ENCODE results near the gene PAQR3. TPM values are rescaled to one million over a fixed set of nuclear protein-coding genes. Genes with fewer than 3 reads are reported as not detected.

The PAQR3 gene
- total and polyA plus RNA-seq, 9 of the 15 experiments (the other 6 are each of a cell fraction or from before 2014, with no cell fraction given): 10.7 to 77.1 (median 31.6) TPM

DNA sequence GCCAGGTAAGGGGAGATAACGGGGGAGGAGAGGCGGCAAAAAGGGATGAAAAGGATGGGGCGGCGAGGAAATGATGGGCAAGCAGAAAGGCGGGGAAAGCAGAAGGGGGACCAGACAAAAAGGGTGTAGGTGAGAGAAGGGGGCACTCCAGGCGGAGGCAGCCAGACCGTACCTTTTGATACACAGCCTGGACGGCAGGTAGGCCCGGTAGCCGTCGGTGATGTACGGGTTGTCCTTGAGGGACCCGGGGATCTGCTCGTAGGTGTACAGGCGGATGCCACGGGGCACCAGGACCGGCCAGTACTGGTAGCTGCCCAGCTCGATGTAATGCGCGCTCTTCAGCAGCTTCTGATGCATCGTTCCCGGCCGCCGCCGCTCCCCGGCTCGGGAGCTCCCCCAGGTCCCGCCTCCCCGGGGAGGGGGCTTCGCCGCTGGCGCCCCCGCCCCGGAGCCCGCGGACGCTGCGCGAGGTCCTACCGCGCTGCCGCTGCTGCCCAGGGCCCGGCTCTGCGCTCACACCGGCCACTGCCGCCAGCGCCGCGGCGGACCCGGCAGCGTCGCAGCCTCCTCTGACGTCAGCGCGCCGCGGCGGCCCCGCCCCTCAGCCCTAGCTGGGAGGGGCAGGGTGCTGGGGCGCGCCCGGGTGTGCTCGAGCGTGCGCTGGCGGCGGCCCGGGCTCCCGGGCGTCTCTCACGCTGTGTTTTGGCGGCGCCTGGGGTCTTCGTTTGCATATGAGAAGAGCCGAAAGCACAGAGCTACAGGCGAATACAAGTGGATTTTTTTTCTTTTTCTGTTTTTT is at the start of gene PAQR3 (continued):
- TF ChIP-seq, protein P1, sequence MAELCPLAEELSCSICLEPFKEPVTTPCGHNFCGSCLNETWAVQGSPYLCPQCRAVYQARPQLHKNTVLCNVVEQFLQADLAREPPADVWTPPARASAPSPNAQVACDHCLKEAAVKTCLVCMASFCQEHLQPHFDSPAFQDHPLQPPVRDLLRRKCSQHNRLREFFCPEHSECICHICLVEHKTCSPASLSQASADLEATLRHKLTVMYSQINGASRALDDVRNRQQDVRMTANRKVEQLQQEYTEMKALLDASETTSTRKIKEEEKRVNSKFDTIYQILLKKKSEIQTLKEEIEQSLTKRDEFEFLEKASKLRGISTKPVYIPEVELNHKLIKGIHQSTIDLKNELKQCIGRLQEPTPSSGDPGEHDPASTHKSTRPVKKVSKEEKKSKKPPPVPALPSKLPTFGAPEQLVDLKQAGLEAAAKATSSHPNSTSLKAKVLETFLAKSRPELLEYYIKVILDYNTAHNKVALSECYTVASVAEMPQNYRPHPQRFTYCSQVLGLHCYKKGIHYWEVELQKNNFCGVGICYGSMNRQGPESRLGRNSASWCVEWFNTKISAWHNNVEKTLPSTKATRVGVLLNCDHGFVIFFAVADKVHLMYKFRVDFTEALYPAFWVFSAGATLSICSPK (IDR thresholded peaks at IDR 0.05; ENCODE audit: borderline replicate concordance): 0 out of 2 replicates have a peak, but pooled peaks have one; percentile 42
- TF ChIP-seq SMARCA5 (IDR thresholded peaks at IDR 0.05) (no peak), ZNF3 (CRISPR knock-in tag; IDR thresholded peaks at IDR 0.05) (no peak), ZNF253 (CRISPR knock-in tag; conservative IDR thresholded peaks at IDR 0.05) (no peak), ATF7 (IDR thresholded peaks at IDR 0.05) (peak; percentile 92), SREBF1 (IDR thresholded peaks at IDR 0.05; ENCODE audit: borderline replicate concordance, low read depth, low read length) (no peak), EP400 (IDR thresholded peaks at IDR 0.05) (no peak), ESRRB (CRISPR knock-in tag; IDR thresholded peaks at IDR 0.05; ENCODE audit: borderline replicate concordance) (no peak), MCM3 (IDR thresholded peaks at IDR 0.05) (no peak), KLF6 (CRISPR knock-in tag; IDR thresholded peaks at IDR 0.05; ENCODE audit: borderline replicate concordance) (no peak), ZEB2 (IDR thresholded peaks at IDR 0.05) (peak; percentile 79), NR2C1 (IDR thresholded peaks at IDR 0.05) (no peak), NR2C1 (tag; IDR thresholded peaks at IDR 0.05) (no peak), ARID1B (IDR thresholded peaks at IDR 0.05) (no peak), HNRNPLL (IDR thresholded peaks at IDR 0.05; ENCODE audit: low read depth, low read length, poor library complexity, severe bottlenecking) (peak; percentile 92), ZNF695 (CRISPR knock-in tag; IDR thresholded peaks at IDR 0.05) (no peak), XRCC5 (IDR thresholded peaks at IDR 0.05; ENCODE audit: low read depth, low read length) (no peak)
- TF ChIP-seq, protein P2, sequence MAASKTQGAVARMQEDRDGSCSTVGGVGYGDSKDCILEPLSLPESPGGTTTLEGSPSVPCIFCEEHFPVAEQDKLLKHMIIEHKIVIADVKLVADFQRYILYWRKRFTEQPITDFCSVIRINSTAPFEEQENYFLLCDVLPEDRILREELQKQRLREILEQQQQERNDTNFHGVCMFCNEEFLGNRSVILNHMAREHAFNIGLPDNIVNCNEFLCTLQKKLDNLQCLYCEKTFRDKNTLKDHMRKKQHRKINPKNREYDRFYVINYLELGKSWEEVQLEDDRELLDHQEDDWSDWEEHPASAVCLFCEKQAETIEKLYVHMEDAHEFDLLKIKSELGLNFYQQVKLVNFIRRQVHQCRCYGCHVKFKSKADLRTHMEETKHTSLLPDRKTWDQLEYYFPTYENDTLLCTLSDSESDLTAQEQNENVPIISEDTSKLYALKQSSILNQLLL (CRISPR knock-in tag; IDR thresholded peaks at IDR 0.05; ENCODE audit: borderline replicate concordance): no peak
- TF ChIP-seq, protein P3, sequence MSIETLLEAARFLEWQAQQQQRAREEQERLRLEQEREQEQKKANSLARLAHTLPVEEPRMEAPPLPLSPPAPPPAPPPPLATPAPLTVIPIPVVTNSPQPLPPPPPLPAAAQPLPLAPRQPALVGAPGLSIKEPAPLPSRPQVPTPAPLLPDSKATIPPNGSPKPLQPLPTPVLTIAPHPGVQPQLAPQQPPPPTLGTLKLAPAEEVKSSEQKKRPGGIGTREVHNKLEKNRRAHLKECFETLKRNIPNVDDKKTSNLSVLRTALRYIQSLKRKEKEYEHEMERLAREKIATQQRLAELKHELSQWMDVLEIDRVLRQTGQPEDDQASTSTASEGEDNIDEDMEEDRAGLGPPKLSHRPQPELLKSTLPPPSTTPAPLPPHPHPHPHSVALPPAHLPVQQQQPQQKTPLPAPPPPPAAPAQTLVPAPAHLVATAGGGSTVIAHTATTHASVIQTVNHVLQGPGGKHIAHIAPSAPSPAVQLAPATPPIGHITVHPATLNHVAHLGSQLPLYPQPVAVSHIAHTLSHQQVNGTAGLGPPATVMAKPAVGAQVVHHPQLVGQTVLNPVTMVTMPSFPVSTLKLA (conservative IDR thresholded peaks at IDR 0.05): peak in 1 of 2 experiments; percentile 68; a peak in 2 of 4 replicates
- TF ChIP-seq, protein P4, sequence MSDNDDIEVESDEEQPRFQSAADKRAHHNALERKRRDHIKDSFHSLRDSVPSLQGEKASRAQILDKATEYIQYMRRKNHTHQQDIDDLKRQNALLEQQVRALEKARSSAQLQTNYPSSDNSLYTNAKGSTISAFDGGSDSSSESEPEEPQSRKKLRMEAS (CRISPR knock-in tag; IDR thresholded peaks at IDR 0.05): peak; percentile 30; the same call in 1 of the 2 replicates
- TF ChIP-seq, protein P5, sequence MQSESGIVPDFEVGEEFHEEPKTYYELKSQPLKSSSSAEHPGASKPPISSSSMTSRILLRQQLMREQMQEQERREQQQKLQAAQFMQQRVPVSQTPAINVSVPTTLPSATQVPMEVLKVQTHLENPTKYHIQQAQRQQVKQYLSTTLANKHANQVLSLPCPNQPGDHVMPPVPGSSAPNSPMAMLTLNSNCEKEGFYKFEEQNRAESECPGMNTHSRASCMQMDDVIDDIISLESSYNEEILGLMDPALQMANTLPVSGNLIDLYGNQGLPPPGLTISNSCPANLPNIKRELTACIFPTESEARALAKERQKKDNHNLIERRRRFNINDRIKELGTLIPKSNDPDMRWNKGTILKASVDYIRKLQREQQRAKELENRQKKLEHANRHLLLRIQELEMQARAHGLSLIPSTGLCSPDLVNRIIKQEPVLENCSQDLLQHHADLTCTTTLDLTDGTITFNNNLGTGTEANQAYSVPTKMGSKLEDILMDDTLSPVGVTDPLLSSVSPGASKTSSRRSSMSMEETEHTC (IDR thresholded peaks at IDR 0.05): no peak
- TF ChIP-seq, protein P6, sequence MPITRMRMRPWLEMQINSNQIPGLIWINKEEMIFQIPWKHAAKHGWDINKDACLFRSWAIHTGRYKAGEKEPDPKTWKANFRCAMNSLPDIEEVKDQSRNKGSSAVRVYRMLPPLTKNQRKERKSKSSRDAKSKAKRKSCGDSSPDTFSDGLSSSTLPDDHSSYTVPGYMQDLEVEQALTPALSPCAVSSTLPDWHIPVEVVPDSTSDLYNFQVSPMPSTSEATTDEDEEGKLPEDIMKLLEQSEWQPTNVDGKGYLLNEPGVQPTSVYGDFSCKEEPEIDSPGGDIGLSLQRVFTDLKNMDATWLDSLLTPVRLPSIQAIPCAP (CRISPR knock-in tag; IDR thresholded peaks at IDR 0.05; ENCODE audit: borderline replicate concordance): no peak

Measured in K562 (cell line).